8988T (cell line): Measurements from ENCODE around the gene SPRED1.

Source experiments
- DNase-seq: peaks from one replicate; pipeline ENCODE4 v3.0.0; 2011

Gene SPRED1

DNA sequence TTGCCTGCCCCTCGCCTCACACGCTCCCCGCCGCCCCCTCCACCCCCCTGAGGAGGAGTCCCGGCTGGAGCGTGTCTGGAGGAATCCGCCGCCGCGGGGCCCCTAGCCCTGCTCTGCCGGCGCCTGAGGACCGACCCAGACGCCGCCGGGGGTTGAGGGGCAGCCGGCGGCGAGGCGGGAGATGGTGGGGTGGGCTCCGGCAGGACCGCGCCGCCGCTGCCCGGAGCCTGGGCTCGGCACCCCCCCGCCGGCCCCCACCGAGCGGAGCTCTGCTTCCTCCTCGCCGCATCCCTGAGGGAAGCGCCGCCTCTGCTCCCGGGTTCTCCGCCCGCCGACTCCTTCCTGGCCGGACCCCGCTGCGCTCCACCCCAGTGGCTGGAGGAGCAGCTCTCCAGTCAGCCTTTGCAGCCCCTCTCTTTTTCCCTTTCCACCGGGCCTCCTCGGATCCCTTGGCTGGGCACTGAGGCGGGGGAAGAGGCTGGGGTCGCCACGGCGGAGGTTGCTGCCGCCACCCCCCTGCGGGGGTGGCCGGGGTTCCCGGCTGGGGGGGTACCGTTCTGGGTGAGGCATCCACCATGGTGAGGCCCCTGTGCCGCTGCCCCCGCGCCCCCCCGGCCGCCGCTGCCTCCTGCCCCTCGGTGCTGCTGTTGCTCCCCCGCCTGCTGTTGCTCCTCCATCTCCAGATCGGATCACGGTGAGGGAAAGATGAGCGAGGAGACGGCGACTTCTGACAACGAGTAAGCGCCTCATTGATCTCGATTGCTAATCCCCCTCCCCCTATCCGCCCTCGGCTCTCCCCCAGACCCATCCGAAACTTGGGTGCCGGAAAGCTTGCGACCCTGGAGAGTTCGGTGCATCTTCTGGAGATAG lies at the start of gene SPRED1:
Gene SPRED1, plus strand, starts transcription at position 356 of the 870 bp plus-strand sequence. Its CDS starts 350 bp downstream, at position 706.
- DNase-seq, result peak; percentile 13

DNA sequence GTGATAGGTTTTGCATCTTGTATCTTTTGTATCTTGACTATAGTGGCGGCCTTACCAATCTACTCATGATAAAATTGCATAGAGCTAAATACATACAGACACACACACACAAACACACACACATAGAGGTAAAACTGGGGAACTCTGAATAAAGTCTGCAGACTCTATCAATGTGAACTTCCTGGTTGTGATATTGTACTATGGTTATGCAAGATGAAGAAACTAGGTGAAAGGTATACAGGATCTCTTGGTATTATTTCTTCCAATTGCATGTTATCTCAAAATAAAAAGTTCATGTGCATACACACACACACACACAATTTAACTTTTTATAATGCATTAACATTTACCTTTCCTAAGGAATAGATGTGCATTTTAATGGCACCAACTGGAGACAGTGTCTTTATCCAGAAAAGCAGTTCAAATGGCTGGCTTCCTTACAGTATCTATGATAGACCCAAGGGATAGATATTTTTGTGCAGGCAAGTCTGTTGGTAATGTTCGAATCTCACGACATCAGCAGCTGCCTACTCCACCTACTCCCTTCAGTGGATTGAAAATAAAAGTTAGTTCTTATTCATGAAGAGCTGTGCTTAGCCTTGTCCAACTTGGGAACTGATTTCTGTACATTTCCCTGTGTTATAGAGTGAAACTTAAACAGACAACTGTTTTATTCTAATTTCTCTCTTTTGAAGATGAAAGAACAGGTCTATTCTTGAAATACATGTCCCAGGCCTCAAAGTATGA lies 46.9 kb upstream of the SPRED1 start:
- no peak for DNase-seq

DNA sequence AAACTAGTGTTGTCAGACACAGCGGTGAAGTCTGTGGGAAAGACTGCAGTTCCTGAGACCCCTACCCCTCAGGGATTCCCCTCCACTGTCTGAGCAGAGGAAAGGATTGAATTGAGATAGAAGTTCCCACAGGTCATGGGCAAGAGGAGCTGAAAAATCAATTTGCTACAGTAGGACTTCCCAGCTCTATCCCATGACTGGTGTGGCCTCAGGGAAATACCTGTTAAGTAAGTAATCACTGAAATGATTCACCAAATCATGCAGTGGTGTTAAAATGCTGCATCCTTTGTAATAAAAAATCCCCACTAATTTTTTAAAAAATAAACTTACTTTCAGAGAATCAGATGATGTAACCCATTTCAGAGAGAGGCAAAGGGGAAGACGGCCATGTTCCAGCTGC lies 45.0 kb upstream of the SPRED1 start:
- no peak for DNase-seq

DNA sequence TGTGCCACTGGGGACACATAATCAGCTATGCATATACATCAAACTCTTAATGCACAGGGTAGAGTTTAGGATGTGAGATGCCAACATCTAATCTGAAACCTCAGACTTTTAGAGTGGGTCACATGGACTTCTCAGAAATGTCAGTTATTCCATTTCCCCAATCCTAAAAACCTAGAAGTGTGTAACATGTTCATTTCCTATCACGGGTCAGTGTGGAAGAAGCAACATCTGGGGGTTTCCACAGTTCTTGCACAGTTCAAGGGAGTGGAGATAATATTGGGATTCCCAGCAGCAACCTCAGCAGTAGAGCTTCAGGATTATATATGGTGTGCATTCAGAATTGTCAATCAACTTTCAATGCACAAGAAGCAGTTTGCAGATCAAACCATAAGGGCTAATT lies 44.4 kb upstream of the SPRED1 start:
- DNase-seq, result no peak

DNA sequence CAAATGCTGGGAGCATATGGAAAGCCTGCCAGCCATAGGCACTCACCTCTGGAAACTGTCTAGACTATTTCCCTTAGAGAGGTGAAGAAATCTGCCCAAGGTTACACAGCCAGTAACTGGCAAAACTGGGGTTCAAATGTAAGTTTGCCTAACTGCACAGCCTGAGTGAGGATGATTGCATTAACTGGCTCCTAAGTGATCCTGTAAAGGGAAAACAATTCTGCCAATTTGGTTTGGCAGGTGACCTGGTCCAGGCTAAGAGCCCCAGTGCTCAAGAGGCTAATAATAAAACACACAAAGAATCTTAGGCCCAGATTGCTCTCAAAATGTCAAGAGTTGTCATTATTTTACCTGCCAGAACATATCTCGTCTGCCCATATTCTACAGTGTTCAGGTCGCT lies 43.9 kb upstream of the SPRED1 start:
- no peak for DNase-seq

DNA sequence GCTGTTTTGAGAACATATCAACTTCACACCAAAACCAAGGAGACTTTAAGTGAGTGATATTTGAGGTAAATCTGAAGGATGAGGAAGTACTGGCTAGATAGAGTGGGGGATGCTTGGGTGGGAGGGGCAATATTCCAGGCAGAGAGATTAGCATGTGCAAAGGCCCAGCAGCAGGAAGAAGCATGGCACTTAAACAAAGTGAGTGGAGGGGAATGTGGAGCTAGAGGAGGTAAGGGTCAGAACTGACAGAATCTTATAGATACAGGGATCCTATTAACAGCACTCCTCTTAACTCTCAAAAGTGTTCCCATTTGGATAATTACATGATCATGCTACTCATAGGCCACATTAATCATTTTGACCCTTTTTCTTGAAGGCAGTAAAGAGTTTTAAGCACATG lies 41.4 kb upstream of the SPRED1 start:
- no peak for DNase-seq

DNA sequence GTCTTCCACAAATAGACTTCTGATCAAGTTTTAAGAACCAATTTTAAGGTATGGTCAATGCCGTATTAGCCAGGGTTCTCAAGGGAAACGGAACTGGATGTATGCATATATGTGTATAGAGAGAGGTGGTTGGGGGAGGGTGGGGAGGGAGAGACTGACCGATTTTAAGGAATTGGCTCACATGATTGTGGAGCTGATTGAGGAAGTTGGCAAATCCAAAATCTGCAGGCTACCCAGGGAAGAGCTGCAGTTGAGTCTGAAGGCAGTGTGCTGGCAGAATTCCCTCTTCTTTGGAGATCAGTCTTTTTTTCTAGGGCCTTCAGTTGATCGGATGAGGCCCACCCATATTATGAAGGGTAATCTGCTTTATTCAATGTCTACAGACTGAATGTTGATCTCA lies 40.8 kb upstream of the SPRED1 start:
- no peak for DNase-seq

DNA sequence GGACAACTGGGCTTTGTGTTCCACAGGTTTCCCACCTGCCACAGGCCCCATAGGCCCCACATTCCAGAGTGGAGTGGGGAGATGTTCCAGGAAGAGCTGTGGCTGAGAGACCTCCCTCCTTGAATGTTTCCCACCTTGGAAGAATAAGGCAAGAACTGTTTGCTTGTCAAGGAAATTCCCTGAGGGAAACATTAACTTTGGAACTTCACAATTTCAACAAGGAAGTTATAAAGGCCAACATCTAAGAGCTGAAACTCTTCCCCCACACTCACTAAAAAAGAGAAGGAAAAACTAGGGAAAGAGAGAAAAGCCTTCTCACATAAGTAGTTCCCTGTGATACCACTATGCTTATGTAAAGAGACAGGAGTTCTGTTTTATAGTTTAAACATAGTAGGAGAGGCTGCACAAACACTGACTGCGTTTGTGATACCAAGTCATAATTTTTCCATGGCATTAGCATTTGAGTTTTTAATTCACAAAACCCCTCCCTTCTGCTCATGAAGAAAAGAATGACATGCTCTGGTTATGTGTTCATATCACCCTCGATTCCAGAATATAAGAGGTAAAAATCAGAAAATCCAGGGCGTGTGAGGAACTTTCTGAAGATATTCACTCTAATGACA lies 39.8 kb upstream of the SPRED1 start:
- no peak for DNase-seq

DNA sequence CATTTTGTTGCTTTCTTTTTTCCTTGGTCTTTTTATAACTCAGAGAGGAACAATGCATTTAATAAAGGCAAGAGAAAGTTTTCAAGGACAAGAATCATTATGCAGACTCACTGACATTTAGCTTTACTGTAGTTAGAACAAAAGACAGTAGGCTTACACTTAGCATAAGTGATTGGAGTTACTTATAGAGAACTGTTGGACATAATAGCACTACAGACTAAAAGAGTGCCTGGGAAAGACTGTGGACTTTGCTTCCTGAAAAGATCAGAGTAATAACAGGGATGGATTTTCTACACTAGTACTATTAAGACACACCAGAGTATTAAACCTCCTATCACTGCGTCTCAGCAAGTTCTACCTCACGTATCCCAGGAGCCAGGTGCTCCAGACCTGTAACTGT lies 39.3 kb upstream of the SPRED1 start:
- no peak for DNase-seq

DNA sequence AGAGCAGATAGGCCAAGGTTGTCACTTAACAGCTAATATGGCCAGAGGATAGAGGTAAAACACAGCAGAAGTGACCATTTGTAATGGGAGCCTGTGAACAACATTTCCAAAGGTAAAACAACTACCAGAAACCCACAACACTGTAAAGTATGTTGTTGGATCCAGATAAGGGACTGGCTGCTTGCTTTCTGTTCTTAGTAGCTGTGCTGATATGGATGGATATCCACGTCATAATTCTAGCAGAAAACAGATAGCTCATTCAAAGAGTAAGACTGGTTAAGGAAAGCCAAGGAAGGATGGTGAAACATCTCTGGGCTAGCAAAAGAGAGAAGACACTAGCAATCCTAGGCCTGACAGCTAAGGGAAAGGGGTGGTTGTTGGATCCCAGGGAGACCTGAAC lies 36.9 kb upstream of the SPRED1 start:
- no peak for DNase-seq

DNA sequence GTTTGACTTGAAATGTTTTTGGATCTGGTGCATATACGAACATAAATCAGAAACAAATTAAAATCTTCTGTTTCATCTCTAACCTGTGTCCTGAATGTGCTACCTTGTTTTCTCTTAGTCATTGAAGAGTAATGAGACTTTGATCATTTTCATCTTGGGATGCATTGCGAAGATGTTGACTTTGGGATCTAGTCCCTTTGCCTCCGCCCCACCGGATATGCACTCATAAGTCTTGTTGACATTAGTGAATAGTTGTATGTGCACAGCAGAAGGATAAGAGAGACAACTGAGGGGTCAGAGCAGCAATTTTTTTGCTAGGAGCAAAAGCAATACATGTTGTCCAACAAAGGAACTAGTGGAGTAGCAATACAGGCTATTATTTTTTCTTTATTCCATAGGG lies 35.9 kb upstream of the SPRED1 start:
- DNase-seq, result no peak

DNA sequence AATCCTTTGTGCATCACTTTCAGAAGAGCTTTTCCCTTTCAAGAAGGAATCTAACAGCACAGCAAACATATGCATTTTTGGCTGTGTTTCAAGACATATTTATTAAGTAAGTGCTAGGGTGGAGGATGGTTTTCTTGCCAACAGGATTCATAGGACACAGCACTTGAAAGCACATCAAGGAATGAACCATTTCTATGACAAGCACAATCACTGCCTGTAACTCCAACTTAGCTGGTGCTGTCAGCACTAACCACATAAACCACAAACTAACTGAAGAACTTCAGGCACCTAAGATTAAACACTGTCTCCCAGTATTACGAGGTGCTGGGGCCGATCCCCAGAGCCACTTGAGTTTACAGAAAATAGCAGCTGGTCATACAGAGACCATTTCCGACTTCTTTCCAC lies 35.4 kb upstream of the SPRED1 start:
- DNase-seq, result no peak

DNA sequence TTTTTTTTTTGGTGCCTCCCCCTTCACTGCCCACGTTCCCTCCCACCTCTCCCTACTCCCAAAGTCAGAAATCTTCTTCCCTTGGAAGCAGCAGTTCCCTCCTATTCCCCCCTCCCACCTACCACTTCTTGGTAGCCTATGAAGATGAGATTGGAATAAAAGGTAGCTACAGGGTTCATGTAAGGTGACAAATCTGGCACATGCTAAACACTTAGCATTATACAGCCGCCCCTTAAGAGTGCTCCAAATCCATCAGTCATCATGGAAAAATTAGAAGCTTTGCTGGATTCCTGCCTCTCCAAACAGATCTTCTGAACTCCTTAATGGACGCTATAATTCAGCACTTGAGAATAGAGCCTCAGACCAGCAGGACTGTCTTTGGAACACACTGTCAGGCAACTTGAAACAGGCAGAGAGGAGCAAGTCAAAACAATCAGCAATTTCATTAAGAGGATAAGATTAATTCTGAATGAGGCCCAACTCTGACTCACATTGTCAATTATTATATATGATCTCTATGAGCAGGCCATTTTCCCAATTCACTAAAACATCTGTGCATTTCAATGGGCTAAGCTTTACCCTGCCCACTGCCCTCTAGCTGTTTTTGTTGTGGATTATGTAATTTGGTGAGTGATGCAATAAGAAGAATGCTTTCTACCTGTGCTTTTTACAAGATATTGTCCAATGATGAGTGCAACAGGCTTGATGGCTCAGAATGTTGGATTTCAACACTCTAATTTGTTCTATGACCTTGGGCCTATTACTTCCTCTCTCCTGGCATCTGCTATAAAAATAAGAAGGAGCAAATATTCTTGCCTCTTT lies 34.6 kb upstream of the SPRED1 start:
- no peak for DNase-seq

DNA sequence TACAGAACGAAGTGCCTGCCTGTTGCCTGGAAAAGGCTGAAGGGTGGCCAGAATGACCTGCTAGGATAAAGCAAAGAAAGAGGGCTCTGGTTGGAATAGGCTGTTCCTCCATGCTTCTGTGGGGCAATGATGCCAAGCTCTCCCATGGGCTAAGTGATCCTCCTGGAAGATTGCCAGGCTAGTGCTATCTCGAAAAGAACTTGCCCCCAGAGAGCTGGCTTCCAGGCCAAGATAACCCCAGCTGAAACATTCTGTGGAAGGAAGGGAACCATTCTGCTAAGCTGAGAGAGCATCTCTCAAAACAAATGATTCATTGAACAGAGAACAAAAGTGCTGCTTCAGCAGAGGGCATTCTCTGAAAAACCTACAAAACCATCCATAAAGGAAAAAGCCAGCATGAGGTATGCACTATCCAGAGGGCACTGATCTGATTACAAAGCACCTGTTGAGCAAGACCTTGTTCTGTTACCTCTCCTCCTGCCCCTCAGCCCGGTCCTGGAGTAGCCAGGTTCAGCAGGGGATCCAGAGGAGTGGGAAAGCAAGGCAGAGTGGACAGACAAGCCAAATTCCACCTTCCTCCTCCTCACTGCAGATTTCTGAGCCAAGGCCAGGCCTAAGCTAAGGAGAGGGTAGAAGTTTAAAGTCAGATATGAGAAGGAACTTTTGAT lies 31.9 kb upstream of the SPRED1 start:
- no peak for DNase-seq

DNA sequence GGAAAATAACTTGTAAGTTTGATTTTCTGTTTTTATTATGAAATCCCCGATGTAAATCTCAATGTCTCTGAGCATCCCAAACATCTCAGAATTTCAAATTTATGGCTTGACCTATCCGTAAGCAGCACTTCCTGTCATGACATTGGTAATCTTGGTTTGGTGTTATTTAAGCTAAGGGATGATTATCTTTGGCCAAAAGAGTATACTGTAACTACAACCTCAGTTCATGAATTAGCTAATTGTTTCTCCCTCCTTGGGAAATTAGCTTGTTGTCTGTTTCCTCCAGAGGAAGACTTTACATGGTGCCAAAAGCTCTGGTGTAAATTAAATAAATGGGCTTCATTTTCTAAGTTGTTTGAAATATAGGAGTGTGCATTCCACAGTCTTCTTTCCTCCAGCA lies 28.1 kb upstream of the SPRED1 start:
- DNase-seq, result no peak

DNA sequence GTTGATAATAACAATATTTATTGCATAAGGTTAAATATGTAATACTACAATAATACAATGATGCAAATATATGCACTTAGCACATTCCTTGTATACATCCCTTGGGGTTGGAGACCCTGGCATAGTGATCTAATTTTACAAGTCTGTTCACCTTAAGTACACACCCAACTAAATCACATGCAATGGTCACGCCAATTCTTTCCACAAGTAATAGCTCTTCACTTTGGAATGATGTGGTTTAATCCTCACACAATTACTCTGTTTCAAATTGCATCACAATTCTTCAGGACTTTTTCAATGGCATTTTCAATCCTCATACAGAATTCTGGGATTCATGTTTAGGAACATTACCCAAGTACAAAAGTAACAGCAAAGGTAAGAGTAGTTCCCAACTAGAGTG lies 27.3 kb upstream of the SPRED1 start:
- no peak for DNase-seq

DNA sequence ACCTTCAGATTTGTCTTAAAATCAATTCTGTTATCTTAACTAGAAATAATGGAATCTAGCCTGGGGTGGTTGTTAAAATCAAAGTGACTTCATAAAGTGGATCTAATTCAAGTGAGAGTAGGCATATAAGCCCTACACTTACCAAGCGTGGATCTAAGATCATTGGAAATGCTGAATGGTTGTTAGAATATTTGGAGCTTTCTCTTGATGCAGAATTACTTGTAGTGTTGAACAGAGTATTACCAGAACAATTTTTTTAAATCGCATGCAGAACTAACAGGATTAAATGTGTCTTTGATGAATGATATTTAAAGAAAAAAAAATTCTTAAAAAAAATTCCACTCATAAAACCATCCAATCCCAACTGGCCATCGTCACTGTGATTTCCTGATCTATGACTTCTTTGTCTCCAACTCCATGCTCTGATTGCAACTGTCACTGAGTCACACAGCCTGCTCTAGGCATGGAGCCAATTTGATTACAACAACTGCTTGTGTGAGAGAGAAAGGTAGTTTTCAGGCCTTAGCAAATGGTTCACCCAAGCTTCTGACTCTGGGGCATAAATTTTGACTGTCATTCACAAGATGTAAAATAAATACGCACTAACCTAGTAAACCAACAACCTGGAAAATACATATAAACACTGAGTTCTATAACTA lies 25.9 kb upstream of the SPRED1 start:
- no peak for DNase-seq

DNA sequence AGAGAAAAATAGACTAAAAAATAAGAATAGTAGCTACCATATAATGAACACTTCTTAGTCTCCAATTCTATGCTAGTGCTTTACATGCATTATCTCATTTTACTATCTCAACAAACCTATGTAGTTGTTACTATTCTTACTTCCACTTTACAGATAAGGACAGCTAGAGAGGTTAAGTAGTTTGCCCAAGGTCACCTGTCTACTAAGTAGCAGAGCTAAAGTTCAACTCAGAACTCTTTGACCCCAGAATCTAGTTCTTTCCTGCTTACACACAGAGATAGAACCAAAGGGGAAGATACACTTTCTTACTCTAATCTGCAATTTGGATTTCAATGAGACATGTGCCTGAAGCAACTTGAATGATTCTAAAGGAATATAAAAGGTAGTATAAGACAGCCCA lies 24.7 kb upstream of the SPRED1 start:
- DNase-seq, result no peak

DNA sequence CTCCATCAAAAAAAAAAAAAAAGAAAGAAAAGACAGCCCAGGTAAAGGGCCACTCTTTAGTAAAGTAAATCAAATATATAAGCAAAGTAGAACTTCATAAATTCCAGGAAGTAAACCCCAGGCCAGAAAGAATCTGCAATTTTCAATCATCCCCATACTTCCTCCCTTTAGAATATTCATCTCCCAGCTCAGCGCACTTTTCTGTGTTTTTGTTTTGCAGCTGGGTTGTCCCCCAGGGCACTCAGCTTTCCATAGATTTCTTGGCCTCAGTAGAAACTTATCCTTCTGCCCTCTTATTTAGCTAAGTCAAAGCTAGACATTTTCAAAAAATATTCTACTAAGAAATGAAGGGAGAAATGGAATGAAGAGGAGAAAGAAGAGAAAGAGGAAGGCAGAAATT lies 24.0 kb upstream of the SPRED1 start:
- DNase-seq, result no peak

DNA sequence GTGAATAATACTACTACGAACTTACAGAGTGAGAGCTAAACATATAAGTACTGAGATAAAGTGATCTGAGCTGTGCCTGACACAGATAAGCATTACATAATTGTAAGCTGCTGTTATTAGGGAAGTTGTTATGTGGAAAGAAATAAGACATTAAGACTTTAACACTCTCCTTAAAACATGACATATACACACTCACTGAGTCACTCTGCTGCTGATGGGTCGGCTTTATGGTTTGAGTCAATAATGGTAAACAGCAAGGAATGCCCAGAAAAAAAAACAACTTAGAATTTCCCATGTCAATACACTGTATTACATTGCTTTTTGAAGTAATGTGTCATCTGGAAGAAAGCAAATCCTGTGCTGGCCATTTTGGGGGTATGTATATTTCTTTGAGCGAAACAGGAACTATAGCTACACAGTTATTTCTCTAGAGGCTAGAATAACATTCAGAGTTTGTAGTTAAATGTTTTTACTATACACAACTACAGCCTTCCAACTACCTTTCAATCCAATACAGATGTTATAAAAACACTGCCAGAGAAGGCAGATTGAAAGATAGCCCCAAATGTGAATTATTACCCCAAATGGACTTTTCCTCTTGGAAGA lies 22.8 kb upstream of the SPRED1 start:
- DNase-seq, result no peak

DNA sequence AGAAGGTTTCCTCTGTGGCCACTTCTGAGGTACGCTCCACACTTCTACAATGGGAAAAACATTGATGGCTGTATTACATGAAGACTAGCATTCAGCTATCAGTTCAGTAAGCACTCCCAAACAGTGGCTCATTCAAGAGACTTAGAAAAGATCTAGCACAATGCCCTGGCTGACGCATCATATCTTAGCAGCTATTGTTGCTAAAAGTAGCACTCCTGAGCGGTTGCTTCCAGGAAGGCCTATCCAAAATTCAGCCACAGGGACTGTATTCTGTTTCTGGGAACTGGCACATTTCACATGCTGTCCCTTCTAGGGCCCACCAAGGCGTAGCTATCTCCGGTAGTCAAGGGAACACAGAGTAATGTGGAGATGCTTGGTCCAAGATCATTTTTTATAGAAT lies 21.2 kb upstream of the SPRED1 start:
- DNase-seq, result no peak
